Testis (tissue), 3 donors: Measurements from ENCODE around the gene MMP17. TPM values are rescaled to one million over a fixed set of nuclear protein-coding genes. Genes with fewer than 3 reads are reported as not detected.

ENCODE experiments used
- DNase-seq: peaks from one replicate; pipeline ENCODE4 v3.0.0-alpha.2; 2019
- H3K27ac ChIP-seq, 2 donors: fragments of 200-600 bp; sonication (generic); one replicate each; pipeline ENCODE4 v1.5.1; 2019
- H3K27me3 ChIP-seq: fragments of 200-600 bp; sonication (generic); one replicate; pipeline ENCODE4 v1.5.1; 2019
- H3K36me3 ChIP-seq: fragments of 200-600 bp; sonication (generic); one replicate; pipeline ENCODE4 v1.5.1; 2017; ENCODE audit warnings: low read depth; ENCODE audit errors: missing control alignments
- H3K4me1 ChIP-seq: fragments of 200-600 bp; sonication (generic); one replicate; pipeline ENCODE4 v1.5.1; 2019
- H3K4me3 ChIP-seq, 2 donors: fragments of 200-600 bp; sonication (generic); one replicate each; pipeline ENCODE4 v1.5.1; 2017 to 2019
- H3K9me3 ChIP-seq: fragments of 200-600 bp; sonication (generic); one replicate; pipeline ENCODE4 v1.5.1; 2017
- CTCF ChIP-seq, 3 experiments: fragments of 450-650 bp in 2 of 3; fragments of 200-600 bp in 1 of 3; sonication (generic) in 1 of 3; IDR thresholded peaks; one replicate each; pipeline ENCODE4 v1.5.1; 2016 to 2019; ENCODE audit warnings: antibody characterized with exemption in 3 of 3, mild to moderate bottlenecking in 2 of 3, moderate library complexity in 1 of 3
- POLR2A ChIP-seq: fragments of 450-650 bp; IDR thresholded peaks from one replicate; pipeline ENCODE4 v1.6.1; 2017; ENCODE audit warnings: antibody characterized with exemption, mild to moderate bottlenecking, moderate library complexity
- WGBS, 2 donors: methylation state at CpG; one replicate each; pipeline ENCODE4 v1.1.5; 2018; 5-methylcytosine and 5-hydroxymethylcytosine counted together
- intact Hi-C: fragments of 100-400 bp; cut with DNase I; formaldehyde crosslinking; loops from one replicate; pipeline ENCODE4 v1.15.1; 2023; ENCODE audit warnings: low total_unique reads
- polyA plus RNA-seq: library from polyadenylated mRNA; stranded (reverse); fragments of 350-450 nt; fragmentation: Illumina TruSeq; extraction: RNeasy Lipid Tissue Mini Kit (QIAGEN cat#74804); gene quantifications from one replicate; pipeline ENCODE4 v1.2.3, GENCODE V29; 2014; ENCODE audit warnings: low read depth, low replicate concordance; ENCODE audit not compliant: insufficient read depth
- small RNA-seq, 2 donors: library from RNA; depleted of rRNA; stranded (forward); fragments of <200 nt; gene quantifications; one replicate each; pipeline ENCODE3, GENCODE V24; 2016
- total RNA-seq, 2 donors: library from RNA; depleted of rRNA; stranded (reverse); fragments of >200 nt; gene quantifications; one replicate each; pipeline ENCODE4 v1.2.3, GENCODE V29; 2016

The MMP17 gene
- total and polyA plus RNA-seq, 3 donors from 2014 or later: 13.2 to 23.3 (median 16.1) TPM

- no peaks in the 10 kb centered on the region for H3K36me3 ChIP-seq
- no peaks in the 10 kb centered on the region for H3K27me3 ChIP-seq
- intact Hi-C loops: no loop called here
- H3K27ac ChIP-seq: peak overlapping the region; percentile 98 to 99
- H3K4me3 ChIP-seq: no peak overlapping the region
- H3K9me3 ChIP-seq: no peaks in the 10 kb centered on the region
- TF ChIP-seq POLR2A (no peak), CTCF (IDR thresholded peaks at IDR 0.05) (no peak)
- DNase-seq: no peak
- WGBS, 2 donors: 89 to 91% methylated on average over 18 of the region's 18 CpGs
- H3K4me1 ChIP-seq: peaks cover 29% of the 10 kb centered on the region
Measured at GRCh38 chr12:131897276-131897675, 69.1 kb downstream of the MMP17 start.

- intact Hi-C loops: no loop called here
- WGBS, 2 donors: 74 to 85% methylated on average over 9 of the region's 9 CpGs
- no peak for TF ChIP-seq POLR2A
- no peak for TF ChIP-seq CTCF (IDR thresholded peaks at IDR 0.05)
- DNase-seq: no peak
- Histone ChIP-seq H3K27me3 (no peaks in the 10 kb centered on the region), H3K4me1 (peaks cover 35% of the 10 kb centered on the region), H3K27ac (peak overlapping the region in 1 of 2 donors; percentile 36), H3K4me3 (no peak overlapping the region), H3K9me3 (no peaks in the 10 kb centered on the region), H3K36me3 (no peaks in the 10 kb centered on the region)
Measured at GRCh38 chr12:131897875-131898274, 69.7 kb downstream of the MMP17 start.

- Histone ChIP-seq H3K36me3 (no peaks in the 10 kb centered on the region), H3K27me3 (no peaks in the 10 kb centered on the region), H3K4me1 (peaks cover 34% of the 10 kb centered on the region), H3K4me3 (no peak overlapping the region), H3K9me3 (no peaks in the 10 kb centered on the region), H3K27ac (no peak overlapping the region)
- TF ChIP-seq POLR2A (no peak), CTCF (IDR thresholded peaks at IDR 0.05) (no peak)
- 98 to 100% methylated on average over 3 to 6 of the region's 6 CpGs for WGBS, 2 donors
- intact Hi-C loops: no loop called here
- no peak for DNase-seq
Measured at GRCh38 chr12:131900397-131900796, 72.2 kb downstream of the MMP17 start.

Small RNA genes lying within 50 kb of the gene (small RNA-seq; reads per million reads assigned to genes)
- 0 reads per million in 2 donors for gene RNA5SP378
- 0 reads per million in 2 donors for gene RNU6-1017P

Other genes starting within 250 kb of the MMP17 start
- gene SFSWAP, start 117.3 kb upstream of the MMP17 start, total RNA-seq: 10 to 100 TPM; 62.4 to 68.4 TPM
- gene SFSWAP, start 117.3 kb upstream of the MMP17 start, polyA plus RNA-seq: 37.7 TPM
- gene ULK1, start 66.2 kb downstream of the MMP17 start, total RNA-seq: 10 to 100 TPM; 49.9 to 53.5 TPM
- 29.2 TPM for gene ULK1, start 66.2 kb downstream of the MMP17 start, polyA plus RNA-seq
- 10 to 100 TPM; 25.2 to 26.0 TPM for gene PUS1, start 100.9 kb downstream of the MMP17 start, total RNA-seq
- 16.9 TPM for gene PUS1, start 100.9 kb downstream of the MMP17 start, polyA plus RNA-seq
- 10 to 100 TPM; 69.4 to 83.0 TPM for gene EP400, start 121.5 kb downstream of the MMP17 start, total RNA-seq
- 44.2 TPM for gene EP400, start 121.5 kb downstream of the MMP17 start, polyA plus RNA-seq